ENCODE measurements around the gene TMEM132C.
"Not testable (repeated sequence)": the region's sequence is repeated elsewhere in the genome, so short reads cannot be mapped to it uniquely, and the experiment has no call there.

The TMEM132C gene

DNA sequence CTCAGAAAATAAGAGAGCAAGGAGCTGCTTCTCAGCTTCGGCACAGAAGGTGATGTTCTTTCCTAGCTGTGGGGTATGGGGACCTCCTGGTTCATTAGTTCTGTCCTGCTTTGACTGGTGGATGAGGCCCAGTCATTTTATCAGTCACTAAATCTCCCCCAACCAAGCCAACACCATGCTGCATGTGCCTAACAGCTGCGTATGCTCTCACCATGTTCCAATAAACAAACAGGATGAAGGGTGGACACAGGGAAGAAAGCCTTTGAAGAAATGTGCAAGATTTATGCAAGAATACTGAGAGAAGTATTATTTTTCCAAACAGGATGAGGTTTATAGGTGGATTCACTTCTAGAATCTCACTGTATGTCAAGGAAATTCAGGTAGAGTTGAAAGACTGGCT, 156.2 kb downstream of the TMEM132C start:
- DNase-seq, result no peak

DNA sequence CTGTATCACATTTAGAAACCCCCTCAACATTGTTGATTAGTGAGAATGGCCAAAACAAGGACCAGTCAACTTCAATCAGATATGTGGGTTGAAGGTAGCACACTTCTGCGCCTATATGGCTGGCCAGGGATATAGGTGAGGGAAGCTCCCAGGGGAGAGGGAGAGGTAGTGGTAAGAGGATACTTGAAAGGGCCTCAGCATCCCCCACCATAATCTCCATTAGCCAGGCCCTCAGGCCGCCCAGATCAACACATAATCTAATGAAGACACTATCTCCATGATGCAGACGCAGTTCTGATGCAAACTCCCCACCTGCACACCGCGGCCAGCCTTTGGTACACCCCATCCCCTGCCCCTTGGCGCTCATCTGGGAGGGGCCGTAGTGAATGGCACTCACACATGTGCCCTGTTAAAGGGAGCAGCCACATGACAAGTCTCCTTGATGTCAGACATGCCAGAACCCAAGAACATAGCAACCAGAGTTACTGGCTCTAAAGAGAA, 158.0 kb downstream of the TMEM132C start:
- no peak for DNase-seq

DNA sequence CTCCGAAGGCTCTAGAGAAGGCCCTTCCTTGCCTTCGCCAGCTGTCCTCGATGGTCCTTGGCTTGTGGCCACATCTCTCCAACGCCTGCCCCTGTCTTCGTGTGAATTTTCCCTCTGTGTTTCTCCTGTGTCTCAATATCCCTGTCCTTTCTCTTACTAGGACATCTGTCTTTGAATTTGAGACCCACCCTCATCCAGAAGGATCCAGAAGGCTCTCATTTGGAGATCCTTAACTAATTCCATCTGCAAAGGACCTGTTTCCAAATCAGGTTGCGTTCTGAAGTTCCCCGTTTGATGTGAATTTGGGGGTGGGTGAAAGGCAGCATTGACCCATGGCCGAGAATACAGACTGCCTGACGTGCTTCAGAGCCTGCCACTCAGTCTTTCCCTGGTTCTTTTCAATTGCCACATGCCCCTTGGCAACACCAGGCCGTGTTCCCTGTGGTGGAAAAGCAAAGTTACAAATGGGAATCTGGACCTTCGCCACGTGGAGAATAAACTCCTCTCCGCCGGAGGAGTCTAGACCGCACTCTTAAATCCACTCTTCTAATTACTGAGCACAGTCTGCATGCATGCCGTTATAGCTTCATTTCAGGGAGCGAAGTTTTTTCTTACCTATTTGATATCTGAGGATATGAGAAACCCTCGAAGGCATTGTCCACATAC, 158.8 kb downstream of the TMEM132C start:
- no peak for DNase-seq

DNA sequence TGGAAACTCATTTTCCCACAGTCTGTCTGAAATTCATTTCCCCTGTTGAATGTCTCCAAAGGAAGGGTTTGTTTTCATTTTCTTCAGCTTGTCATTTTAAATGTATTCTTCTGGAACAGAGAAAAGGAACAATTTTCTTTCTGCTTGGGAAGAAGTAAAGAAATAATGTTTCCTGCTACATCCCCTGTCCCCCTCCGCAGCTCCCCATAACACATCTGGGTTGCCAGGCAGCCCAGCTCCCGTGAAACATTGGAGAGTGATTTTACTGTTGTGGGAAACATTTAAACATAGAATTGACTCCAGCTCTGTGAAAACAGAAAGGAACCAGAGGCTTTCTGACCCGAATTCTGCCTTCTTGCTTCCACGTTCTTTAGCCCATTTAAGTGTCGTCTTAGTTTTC, 159.5 kb downstream of the TMEM132C start:
- no peak for DNase-seq

DNA sequence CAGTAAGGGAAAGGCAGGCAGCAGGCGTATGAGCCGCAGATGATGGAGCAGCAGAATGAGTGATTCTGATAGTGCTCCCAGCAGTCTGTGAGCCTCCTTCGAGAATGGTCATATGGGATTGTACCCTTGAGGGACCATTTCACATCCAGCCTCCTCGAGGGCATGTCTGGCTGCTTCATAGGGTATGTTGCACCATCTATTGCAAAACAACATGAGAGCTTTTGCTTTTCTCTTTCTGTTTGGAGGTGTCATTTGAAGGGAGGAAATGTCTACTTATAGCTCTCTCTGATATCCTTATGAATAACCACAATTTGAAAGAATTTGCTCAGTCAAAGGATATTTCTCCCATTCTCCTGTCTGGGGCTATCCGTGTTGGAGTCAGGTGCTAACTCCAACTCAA, 172.8 kb downstream of the TMEM132C start:
- DNase-seq, result no peak

DNA sequence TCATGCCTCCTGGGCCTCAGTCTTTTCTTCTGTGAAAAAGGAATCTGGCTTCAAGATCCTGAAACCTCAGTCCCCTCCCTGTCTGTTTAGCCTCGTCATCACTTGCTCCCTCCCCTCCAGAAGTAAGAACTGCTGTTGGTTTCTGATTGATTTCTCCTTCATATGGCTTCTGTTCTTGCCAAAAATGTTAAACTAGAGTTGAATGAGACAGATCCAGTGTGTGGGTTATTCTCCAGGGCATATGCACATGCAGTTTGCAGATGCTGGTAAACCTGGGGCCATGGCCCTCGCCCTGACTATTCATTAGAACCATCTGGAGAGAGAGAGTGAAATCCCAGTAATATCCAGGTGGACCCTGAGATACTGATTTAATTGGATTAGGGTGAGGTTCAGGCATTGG, 175.1 kb downstream of the TMEM132C start:
- DNase-seq, result no peak

DNA sequence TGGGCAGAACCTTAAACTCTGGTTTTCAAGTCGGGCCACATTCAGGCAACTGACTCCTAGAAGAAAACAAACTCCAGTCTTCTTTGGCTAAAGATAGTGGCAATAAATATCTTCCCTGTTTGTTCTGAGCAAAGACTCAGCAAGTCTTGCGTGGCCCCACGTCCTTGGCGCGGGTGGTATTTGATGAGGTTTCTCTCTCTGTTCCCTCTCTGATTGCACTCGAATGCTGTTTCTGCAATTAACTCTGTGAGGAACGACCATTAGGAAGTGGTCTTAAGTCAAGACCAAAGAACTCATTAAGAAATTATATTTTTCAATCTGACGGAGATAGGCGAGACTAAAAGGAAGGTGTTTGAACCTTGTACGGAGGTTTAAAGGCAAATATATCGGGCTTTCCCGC, 177.6 kb downstream of the TMEM132C start:
- no peak for DNase-seq

DNA sequence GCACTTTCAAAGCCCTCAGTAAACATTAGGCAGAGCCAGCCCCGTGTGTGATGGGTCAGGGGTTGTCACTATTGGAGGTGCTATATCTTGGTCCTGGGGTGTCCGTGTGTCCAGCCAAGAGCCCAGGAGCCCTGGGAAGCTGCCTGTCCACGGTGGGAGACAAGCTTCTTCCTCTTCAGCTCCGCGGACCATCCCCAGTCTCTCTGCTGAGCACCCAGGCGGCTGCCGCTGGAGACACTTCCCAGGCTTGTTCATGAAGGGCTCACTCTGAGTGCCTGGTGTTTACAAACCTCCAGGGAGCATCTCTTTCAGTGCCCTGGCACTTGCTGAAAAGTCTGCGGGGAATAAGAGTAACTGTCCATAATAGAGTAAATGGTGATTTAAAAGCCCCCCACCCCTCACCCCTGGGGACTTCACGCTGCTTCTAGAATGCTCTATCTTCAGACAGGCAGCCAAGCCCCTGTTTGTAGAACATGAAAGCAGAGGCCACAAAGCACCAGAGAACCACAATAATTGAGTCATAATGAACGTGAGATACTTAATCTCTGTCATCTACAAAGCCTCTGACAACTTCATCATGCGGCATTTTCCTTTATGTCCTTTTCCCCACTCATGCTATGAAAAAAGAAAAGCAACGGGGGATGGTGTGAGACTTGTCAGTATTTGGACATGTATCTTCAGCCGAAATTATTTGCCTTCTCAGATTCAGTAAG, 178.6 kb downstream of the TMEM132C start:
- DNase-seq, result no peak

DNA sequence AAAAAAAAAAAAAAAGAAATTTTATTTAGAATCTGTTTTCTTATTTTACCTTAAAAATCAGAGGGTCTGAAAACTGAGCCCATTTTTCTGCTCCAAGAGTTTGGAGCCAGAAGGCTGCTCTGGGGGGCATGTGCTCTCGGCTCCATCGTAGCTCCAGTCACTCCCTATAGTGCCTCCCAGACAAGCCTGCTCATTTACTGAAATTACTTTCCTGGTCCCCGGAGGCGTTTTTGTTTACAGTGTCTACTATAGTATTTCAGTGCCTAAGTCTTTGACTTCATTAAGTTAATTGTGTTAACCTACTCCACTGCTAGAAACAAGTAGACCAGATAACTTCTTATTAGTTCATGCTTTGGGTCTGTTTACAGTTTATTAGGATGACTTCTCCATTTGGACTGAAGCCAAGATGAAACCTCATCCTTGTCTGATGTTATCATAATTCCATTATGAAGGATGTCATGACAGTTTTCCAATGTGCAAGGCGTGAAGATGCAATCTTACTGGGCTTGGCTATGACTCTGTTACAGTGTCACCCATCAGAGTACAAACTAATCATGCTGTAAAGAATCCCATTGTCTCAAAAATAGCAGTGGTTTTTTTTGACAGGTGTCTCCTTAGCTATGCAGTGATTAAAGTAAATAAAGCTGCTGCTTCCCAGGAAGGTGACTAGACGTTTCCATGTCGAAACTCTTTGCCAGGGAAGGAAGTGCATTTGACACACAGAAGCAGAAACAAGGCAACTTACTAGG, 182.3 kb downstream of the TMEM132C start:
- DNase-seq, result no peak

DNA sequence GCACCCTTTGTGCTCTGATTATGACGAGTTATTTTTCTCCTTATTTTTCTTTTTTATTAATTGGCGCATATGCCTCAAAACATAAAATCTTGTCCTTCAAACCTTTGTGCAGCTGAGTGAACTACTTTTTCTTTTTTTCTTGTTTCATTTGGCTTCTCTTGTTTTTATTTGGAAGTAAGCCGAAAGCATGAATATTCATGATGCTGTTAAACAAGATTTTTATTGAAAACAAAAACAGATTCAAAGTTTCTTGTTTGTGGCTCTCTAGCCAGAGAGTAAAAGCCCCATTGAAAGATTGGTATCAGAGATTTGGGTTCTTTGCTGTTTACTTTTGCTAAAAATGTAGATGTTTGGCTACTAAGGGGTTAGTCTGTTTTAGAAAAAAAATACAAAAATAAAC, 183.8 kb downstream of the TMEM132C start:
- DNase-seq, result no peak

DNA sequence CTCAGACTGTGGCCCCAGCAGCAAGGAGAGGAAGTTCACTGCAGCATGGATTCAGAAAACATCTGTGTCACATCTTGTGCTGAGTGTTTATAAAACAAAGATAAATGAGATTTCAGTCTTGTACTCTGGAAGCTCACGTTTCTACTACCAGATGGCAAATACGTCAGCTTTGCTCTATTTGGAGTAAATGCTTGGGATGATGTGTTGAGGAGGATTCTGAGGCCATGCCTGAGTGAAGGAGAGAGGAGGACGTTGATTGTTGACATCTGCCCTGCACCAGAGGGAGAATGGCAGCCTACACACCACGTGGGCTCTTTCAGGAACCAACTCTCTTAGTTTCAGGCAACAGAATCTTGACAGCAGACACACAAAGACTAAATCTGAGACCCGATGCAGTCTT, 188.9 kb downstream of the TMEM132C start:
- DNase-seq, result no peak

DNA sequence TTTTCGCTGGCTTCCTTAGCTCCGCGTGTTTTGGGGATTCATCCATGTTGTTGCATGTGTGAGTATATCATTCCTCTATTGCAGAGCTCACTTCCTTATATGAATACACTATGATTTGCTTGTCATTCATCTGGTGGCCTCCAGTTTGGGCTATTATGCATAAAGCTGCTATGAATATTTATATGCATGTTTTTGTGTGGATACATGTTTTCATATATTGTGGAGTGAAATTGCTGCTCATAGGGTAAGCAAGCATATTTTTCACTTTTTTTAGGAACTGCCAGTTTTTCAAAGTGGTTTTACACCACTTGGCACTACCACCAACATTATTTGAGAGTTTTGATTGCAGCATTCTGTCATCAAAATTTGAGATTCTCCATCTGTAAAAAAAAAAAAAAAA, 190.0 kb downstream of the TMEM132C start:
- DNase-seq, result no peak

DNA sequence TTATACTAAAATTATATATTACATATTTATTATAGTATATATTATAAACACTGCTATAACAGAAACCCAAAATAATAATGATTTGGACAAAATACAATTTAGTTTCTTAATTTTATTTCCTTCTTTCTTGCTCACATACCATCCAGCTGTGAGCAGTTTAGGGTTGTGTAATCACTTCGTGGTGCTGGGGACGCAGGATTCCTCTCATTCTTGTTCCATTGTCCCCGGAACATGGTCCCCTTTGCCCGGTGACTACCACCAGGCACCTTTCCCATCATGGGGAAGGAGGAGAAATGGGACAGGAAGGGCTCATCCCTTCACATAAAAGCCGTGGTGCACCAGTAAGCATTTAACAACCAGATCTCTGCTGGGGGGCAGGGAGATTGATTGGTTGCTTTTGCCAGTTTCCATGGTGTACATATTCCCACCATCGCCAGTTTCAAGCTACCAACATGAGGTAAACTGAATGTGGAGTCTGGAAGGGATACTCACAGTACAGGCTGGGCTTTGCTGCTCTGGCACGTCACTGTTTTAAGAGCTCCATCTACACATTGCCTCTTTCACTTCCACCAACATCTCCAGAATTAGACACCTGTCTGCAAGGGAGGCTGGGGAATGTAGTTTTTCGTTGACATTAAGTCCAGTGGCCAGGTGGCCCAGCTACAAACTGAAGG, 191.5 kb downstream of the TMEM132C start:
- DNase-seq, result no peak

DNA sequence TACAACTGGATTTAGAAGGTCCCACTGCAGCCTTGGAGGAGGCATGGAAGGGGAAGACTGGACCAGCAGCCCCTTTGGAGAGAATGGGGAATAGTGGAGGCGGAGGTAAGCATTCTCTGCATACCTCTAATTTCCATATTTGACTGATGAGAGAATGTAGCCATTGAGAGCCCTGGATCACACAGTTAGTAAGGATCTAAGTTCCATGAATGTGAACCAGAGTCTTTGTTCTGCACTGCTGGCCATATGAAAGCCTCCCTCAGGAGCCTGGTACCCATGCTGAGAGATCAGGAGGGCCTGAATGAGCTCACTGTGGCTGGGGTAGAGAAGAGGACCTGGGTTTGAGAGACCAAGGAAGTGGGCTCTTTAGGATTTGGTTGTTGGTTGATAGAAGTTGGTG, 192.1 kb downstream of the TMEM132C start:
- DNase-seq, result no peak

DNA sequence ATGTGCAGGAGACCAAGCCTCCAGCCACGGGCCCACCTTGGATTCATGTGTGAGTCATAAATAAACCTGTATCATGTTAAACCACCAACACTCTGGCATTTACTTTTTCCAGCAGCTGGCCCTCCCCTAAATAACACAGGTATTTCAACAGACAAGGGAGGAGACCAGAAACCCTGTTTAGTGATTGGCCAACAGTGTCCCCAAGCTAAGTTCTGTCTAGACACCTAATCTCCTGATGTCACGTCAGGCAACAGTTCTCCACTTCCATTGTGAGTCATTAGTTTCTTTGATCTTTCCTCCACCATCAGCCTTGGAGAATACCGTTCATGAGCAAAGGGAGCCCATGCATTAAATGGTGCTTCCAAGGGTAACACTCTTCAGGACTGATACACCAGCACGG, 196.9 kb downstream of the TMEM132C start:
- no peak for DNase-seq

DNA sequence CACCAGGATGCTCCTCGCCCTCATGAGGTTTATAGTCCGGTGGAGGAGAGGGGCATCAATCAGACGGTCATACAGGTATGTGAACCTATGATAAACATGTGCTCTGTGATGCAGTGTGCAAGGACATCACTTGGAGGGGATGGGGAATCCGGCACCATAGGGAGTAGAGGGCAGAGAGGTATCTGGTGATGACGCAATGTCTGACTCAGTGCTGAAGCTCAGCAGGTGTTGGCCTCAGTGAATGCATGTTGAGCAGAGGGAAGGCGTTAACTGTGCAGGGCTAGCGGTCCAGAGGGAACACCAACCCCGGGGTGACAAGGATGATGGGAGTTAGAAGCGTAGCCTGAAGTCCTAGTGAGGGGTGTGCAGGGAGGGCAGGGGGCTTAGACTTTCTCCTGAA, 200.9 kb downstream of the TMEM132C start:
- DNase-seq, result no peak

DNA sequence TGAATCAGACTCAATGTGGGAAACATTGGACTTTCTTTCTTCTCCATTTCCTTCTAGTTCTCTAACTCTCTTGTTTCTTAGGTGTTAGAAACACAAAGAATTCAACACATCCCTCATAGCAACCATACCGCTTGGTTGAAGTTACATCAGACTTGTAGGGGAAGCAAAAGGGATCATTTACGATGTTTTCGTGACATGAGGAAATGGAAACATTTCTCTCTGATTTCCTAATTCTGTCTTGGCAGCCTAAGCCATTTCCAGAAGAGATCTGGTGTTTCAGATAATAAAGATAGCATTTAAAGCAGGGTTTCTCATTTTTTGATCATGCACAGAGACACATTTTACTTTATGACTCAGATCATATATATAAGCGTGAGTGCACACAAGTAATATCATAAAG, 202.0 kb downstream of the TMEM132C start:
- no peak for DNase-seq

DNA sequence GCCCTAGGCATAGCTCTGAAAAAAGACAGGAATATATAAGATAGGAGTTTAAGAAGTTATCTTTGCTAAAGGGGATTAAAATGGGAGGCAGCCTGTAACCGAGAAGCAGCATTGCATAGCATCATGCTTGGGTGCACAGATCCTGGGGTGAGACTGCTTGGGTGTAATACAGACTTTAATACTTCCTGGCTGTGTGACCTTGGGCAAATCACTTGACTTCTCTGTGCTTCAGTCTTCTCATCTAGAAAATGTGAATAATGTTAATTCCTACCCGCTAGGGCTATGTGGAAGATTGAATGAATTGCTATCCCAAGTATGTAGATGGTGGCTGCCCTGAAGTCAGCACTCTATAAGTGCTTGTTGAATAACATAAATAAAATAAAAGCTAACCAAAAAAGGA, 204.5 kb downstream of the TMEM132C start:
- DNase-seq, result no peak

DNA sequence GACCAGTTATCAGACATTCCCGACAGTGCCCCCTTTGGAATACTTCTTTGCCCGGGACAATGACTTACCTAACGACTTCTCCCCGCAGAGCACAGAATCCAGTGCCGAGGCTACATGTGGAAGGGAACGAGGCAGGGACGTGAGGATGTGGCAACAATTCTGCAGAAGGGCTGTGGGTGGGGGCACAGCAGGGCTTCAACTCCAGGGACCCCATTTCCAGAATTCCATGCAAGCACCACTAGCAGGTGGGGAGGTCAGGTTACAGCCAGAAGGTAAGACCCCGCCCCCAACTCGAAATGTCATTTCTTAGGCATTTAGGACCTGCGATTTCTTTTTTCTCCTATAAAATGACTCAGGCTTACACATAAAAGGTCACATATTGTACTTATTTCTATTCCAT, 207.9 kb downstream of the TMEM132C start:
- no peak for DNase-seq

DNA sequence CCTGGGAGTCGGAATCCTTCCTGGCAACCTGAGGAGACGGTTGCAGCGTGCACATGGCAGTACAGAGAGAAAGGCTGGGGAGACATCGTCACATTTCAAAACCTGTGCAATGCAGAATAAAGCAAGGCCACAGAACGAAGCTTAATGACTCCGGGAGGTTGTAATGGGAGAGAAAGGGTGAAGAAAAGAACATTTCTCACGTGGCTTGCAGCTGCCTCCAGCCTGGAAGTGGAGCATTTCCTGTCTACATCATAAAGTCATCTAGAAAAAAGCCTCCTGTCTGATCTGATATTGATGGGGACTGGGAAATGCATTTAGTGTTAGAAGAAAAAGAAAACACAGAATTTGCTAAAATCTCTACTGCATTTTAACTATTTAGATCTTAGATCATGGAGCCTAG, 209.3 kb downstream of the TMEM132C start:
- no peak for DNase-seq

DNA sequence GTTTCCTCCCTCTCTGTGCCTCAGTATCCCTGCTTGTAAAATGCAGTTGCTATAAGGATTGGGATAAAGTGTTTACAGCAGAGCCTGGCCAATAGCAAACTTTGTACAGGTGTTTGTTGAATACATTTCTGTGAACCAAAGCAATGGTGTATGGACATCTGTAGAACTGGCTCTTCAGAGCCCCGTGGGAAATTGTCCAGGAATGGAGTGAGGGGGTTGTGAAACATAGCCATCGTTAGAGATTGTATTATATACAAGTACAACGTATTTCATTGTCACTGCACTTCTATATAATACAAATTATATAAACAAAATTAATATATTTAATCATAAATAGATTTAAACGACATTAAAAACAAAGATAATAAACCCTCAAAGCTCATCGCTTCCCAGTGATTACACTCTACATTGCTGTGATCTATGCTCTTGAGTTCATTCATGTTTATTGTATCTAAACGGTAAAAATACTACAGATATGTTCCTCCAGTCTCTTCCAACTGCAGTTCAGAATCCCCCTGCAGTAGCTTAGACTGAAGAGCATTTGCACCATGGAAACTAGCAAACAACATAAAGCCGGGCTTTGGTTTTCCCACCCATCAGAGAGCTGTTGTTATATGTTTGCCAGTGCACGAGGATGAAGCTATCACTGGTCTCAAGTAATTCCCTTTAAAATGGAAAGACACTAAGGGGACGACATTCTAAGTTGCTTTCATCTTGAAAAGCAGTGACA, 216.7 kb downstream of the TMEM132C start:
- DNase-seq, result no peak

DNA sequence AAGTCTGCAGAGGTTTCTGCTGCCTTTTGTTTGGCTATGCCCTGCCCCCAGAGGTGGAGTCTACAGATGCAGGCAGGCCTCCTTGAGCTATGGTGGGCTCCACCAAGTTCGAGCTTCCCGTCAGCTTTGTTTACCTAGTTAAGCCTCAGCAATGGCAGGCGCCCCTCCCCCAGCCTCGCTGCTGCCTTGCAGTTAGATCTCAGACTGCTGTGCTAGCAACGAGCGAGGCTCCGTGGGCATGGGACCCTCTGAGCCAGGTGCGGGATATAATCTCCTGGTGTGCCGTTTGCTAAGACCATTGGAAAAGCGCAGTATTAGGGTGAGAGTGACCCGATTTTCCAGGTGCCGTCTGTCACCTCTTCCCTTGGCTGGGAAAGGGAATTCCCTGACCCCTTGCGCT, 230.4 kb downstream of the TMEM132C start:
- not testable (repeated sequence) for DNase-seq

DNA sequence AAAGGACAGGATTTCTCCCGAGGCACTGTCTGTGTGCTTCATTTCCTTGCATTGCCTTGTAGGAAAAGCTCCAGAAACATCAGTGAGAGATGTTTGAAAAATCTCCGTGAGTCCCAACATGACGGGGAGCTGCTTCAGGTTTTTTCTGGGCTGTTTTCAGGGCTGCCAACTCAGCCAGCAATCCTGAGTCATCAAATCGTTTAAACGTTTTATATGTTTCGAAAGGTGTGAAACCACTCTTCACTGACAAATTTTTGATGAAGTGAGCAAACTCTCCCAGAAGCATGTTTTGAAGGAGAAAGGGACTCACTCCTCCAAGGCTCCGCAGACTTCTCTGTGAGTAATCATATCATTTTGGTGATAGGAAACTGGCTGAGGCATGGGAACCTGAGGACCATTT, 240.5 kb downstream of the TMEM132C start:
- no peak for DNase-seq

Data from EL (cell line).